Pancreas (tissue), 10 donors: ENCODE measurements around the gene MYOCD. TPM values are rescaled to one million over a fixed set of nuclear protein-coding genes. Genes with fewer than 3 reads are reported as not detected.

Experiments used
- ATAC-seq, 4 donors: fragments of 200-7000 bp; cut with Tn5 transposase; one replicate each; pipeline versions ENCODE4 v1.8.0 to v1.9.1; 2020; ENCODE audit warnings: mild to moderate bottlenecking in 4 of 4, moderate library complexity in 4 of 4
- DNase-seq, 6 donors: peaks; one replicate each; pipeline ENCODE4 v3.0.0-alpha.2; 2020
- FAIRE-seq: peaks from 2 replicates; lab custom pipeline; 2012; peaks lifted over from hg19 to GRCh38; lab: Jason Lieb, UNC
- H3K27ac ChIP-seq, 4 donors: fragments of 200-600 bp; sonication (generic); 1 replicate in 3 of 4; 2 replicates in 1 of 4; pipeline versions ENCODE4 v1.5.0 to v1.8.0; 2020
- H3K27me3 ChIP-seq, 4 donors: fragments of 200-600 bp; one replicate each; pipeline ENCODE4 v1.8.0; 2021
- H3K36me3 ChIP-seq, 3 donors: fragments of 200-600 bp; sonication (generic) in 1 of 3; one replicate each; pipeline versions ENCODE4 v1.5.0 to v1.8.0; 2020 to 2021
- H3K4me1 ChIP-seq, 3 donors: fragments of 200-600 bp; one replicate each; pipeline ENCODE4 v1.8.0; 2021
- H3K4me3 ChIP-seq, 4 donors: fragments of 200-600 bp; sonication (generic) in 2 of 4; one replicate each; pipeline versions ENCODE4 v1.5.0 to v1.8.0; 2020 to 2021
- H3K9me3 ChIP-seq, 4 donors: fragments of 200-600 bp; one replicate each; pipeline ENCODE4 v1.8.0; 2021
- WGBS, 2 donors: extraction: QIAGEN DNeasy Blood & Tissue Kit; methylation state at CpG; one replicate each; pipeline ENCODE4 v1.1.7; 2013; 5-methylcytosine and 5-hydroxymethylcytosine counted together
- intact Hi-C, 3 donors: fragments of 100-400 bp; cut with DNase I; formaldehyde crosslinking; loops; one replicate each; pipeline versions ENCODE4 v1.11.1 to v1.14.2; 2022
- polyA plus RNA-seq, 2 donors: library from polyadenylated mRNA; stranded (reverse); fragments of 200-250 nt; gene quantifications; one replicate each; pipeline ENCODE4 v1.2.3, GENCODE V29; 2013
- total RNA-seq, 6 donors: library from RNA; stranded (reverse); fragmentation: NEBNext Ultra II Directional in 4 of 6; extraction: Animal tissue kit (Norgen Biotek cat#: 25700) in 4 of 6; gene quantifications; one replicate each; pipeline versions ENCODE4 v1.2.1 to v1.2.4, GENCODE V29; 2021 to 2023
- TF ChIP-seq, protein P1 (sequence below), 4 donors: fragments of 200-600 bp; sonication (generic) in 3 of 4; IDR thresholded peaks; one replicate each; pipeline versions ENCODE4 v1.5.0 to v1.8.0; 2021; ENCODE audit warnings: antibody characterized with exemption in 4 of 4
- donor health status: healthy with polysubstance abuse.
- donor health status: DM: no; HTN: no; CAD: no; lungs with moderate emphysema.
- donor health status: DM: no; HTN: no; CAD: no.
- donor health status: control.
- donor health status: control.
- donor health status: Bipolar disorder and iron deficiency.
- donor health status: DM: yes; HTN: yes; CAD: no.
- donor health status: DM: no; HTN: no; CAD: no.
- donor health status: DM: no; HTN: no; CAD: no.
- donor health status: DM: yes; HTN: yes; CAD: no.

Gene MYOCD
- total and polyA plus RNA-seq, 8 donors, result 0.08 to 0.37 (median 0.23) TPM; not detected in 1

DNA sequence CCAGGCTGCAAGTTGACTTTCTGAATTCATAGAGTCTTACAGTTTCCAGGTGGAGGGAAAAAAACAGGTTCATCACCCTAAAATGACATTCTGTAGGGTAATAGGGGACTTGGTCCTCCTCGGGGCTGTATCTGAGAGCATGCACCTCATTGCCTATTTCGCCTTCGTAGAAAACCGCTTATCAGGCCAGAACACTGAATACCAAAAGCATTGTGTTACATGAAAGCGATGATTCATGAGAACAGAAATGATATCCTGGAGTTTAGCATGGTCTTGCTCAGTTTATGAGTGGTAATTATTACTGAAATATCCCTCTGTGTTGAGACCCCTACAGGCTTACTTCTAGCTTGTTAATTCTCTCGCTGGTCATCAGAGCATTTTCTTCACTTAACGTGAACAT, 62.2 kb downstream of the MYOCD start:
- Histone ChIP-seq H3K4me1 (peaks cover 0 to 11% (median 10%) of the 10 kb centered on the region in 3 donors), H3K27ac (no peak overlapping the region), H3K9me3 (no peaks in the 10 kb centered on the region), H3K27me3 (peaks cover 0 to 4% (median 0%) of the 10 kb centered on the region in 4 donors), H3K4me3 (no peak overlapping the region), H3K36me3 (no peaks in the 10 kb centered on the region)
- FAIRE-seq (no peak), DNase-seq (no peak), ATAC-seq (no peak)
- TF ChIP-seq, protein P1, sequence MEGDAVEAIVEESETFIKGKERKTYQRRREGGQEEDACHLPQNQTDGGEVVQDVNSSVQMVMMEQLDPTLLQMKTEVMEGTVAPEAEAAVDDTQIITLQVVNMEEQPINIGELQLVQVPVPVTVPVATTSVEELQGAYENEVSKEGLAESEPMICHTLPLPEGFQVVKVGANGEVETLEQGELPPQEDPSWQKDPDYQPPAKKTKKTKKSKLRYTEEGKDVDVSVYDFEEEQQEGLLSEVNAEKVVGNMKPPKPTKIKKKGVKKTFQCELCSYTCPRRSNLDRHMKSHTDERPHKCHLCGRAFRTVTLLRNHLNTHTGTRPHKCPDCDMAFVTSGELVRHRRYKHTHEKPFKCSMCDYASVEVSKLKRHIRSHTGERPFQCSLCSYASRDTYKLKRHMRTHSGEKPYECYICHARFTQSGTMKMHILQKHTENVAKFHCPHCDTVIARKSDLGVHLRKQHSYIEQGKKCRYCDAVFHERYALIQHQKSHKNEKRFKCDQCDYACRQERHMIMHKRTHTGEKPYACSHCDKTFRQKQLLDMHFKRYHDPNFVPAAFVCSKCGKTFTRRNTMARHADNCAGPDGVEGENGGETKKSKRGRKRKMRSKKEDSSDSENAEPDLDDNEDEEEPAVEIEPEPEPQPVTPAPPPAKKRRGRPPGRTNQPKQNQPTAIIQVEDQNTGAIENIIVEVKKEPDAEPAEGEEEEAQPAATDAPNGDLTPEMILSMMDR (IDR thresholded peaks at IDR 0.05), result no peak
- 81 to 87% methylated on average over 7 of the region's 7 CpGs for WGBS, 2 donors
- intact Hi-C loops, result no loop called here

DNA sequence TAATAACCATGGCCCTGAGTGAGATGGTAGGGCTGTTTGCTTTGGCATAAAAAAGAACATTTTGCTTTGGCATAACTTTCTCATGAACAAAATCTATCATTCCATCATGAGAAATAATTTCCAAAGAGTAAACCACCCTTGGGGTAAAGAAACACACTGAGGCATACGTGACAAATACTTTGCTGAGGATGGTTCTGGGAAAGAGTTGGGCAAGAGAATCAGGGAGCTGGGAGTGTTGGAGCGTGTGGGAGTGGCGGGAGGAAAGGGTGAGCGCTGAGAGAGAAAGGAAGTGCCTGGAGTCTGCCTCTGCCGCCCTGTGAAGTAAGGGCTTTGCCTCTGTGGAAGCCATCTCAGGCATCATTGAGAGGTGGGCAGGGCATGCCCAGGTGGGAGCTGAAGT, 63.4 kb downstream of the MYOCD start:
- H3K36me3 ChIP-seq, result no peaks in the 10 kb centered on the region
- TF ChIP-seq, protein P1 (IDR thresholded peaks at IDR 0.05), result no peak
- no peak for FAIRE-seq
- peaks cover 0 to 4% (median 0%) of the 10 kb centered on the region in 4 donors for H3K27me3 ChIP-seq
- intact Hi-C loops, result no loop called here
- no peaks in the 10 kb centered on the region for H3K9me3 ChIP-seq
- no peak for ATAC-seq
- WGBS, 2 donors, result 82 to 90% methylated on average over 5 of the region's 5 CpGs
- H3K4me3 ChIP-seq, result no peak overlapping the region
- DNase-seq, result no peak
- H3K27ac ChIP-seq, result no peak overlapping the region
- peaks cover 0 to 11% (median 10%) of the 10 kb centered on the region in 3 donors for H3K4me1 ChIP-seq

DNA sequence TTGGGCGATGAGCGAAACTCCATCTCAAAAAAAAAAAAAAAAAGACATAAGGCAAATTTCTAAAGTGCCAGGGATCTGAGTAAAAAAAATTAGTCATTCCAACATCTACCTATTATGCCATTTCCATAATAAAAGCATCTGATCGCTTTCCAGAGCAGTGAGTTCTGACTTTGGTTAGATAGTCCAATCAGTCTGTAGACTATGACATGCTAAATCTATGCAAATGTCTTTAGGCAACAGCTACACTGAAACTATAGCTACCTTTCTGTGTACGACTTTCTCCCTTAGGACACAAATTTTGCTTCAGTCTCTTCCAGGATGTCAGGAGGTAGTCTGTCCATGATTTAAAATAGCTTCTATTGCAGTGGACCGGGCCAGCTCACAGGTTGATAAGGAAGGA, 64.7 kb downstream of the MYOCD start:
- Histone ChIP-seq H3K36me3 (no peaks in the 10 kb centered on the region), H3K27ac (peak overlapping the region in 3 of 4 donors; percentile 31 to 78 (median 71)), H3K9me3 (no peaks in the 10 kb centered on the region), H3K4me1 (peaks cover 0 to 11% (median 10%) of the 10 kb centered on the region in 3 donors), H3K27me3 (no peaks in the 10 kb centered on the region), H3K4me3 (no peak overlapping the region)
- intact Hi-C loops, result no loop called here
- WGBS, 2 donors, result 89 to 90% methylated on average over 5 of the region's 5 CpGs
- ATAC-seq (peak in 2 of 4 donors; percentile 13 to 24), FAIRE-seq (no peak), DNase-seq (no peak)
- TF ChIP-seq, protein P1 (IDR thresholded peaks at IDR 0.05), result no peak

DNA sequence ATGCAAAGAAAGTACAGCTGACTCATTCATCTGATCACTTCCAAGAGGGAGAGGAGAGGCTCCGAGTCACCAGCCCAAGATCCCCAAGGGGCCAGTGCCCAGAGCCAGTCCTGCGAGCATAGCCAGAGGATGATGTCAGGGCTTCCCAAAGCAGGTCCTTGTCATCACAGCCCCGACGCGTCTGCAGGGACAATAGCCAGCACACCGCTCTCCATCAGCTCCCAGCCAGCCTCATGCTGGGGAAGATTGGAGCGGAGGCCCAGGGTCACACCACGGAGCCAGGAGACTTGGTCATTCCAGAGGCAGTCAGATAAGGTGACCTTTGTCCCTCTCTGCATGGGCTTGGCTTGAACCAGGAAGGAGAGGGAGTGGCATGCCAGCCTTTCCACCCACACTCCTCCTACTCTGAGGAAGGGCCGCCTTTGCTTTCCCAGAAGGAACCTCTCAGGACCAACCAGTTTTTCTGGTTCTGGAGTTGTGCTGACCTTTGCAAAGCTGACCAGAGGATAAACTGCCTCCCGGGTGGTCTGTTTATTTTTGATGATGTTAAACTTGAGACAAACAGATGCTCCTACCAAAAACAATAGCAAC, 65.3 kb downstream of the MYOCD start:
- DNase-seq (peak; percentile 60 to 91 (median 76)), FAIRE-seq (no peak), ATAC-seq (peak; percentile 95 to 98 (median 98))
- TF ChIP-seq, protein P1 (IDR thresholded peaks at IDR 0.05), result no peak
- H3K27me3 ChIP-seq, result no peaks in the 10 kb centered on the region
- no peaks in the 10 kb centered on the region for H3K36me3 ChIP-seq
- WGBS, 2 donors, result 8 to 10% methylated on average over 10 of the region's 10 CpGs
- peaks cover 0 to 11% (median 10%) of the 10 kb centered on the region in 3 donors for H3K4me1 ChIP-seq
- intact Hi-C loops, result no loop called here
- H3K9me3 ChIP-seq, result no peaks in the 10 kb centered on the region
- peak overlapping the region; percentile 29 to 78 (median 51) for H3K27ac ChIP-seq
- no peak overlapping the region for H3K4me3 ChIP-seq

DNA sequence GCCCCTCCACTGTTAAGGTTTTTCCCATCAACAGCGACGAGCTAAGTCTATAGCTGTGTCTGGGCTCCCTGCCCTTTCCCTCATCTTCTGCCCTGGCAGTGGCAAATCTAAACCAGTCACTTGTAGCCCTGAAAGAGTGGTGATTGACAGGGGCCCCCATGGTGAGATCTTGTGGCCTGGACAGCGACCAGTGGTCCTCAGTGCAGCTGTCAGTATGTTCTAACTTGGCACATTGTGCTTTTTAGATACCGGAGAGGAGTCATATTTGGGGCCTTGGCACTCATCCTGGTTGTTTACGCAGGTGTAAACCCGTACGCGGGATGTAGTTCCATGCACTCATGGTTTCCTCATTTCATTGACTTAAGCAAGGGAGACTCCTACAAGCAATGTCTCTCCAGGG, 66.1 kb downstream of the MYOCD start:
- intact Hi-C loops, result no loop called here
- Histone ChIP-seq H3K36me3 (no peaks in the 10 kb centered on the region), H3K9me3 (no peaks in the 10 kb centered on the region), H3K4me3 (no peak overlapping the region), H3K27me3 (no peaks in the 10 kb centered on the region), H3K27ac (peak overlapping the region in 1 of 4 donors; percentile 71), H3K4me1 (peaks cover 0 to 11% (median 10%) of the 10 kb centered on the region in 3 donors)
- ATAC-seq (no peak), FAIRE-seq (no peak), DNase-seq (no peak)
- TF ChIP-seq, protein P1 (IDR thresholded peaks at IDR 0.05), result no peak
- WGBS, 2 donors, result 74 to 81% methylated on average over 8 of the region's 8 CpGs
